NB4 (cell line): ENCODE measurements around the gene RAP1GAP2.
"Not testable (repeated sequence)": the region's sequence is repeated elsewhere in the genome, so short reads cannot be mapped to it uniquely, and the experiment has no call there.

Source experiments
- DNase-seq: peaks from one replicate; pipeline ENCODE4 v3.0.0; 2010; ENCODE audit warnings: low read depth
- H3K4me3 ChIP-seq: one replicate; pipeline ENCODE4 v1.5.1; 2011; ENCODE audit warnings: mild to moderate bottlenecking, low read depth, low read length, moderate library complexity
- CTCF ChIP-seq: IDR thresholded peaks from one replicate; pipeline ENCODE4 v1.5.1; 2012; ENCODE audit warnings: low read depth, low read length
- MAX ChIP-seq: IDR thresholded peaks from 2 replicates; pipeline ENCODE4 v1.6.1; 2011; ENCODE audit warnings: low read depth, low read length
- MYC ChIP-seq: IDR thresholded peaks from 2 replicates; pipeline ENCODE4 v1.6.1; 2011; ENCODE audit warnings: low read depth, low read length
- POLR2A ChIP-seq: IDR thresholded peaks from 2 replicates; pipeline ENCODE4 v1.6.1; 2011; ENCODE audit warnings: mild to moderate bottlenecking; ENCODE audit not compliant: insufficient read length; ENCODE audit errors: extremely low read depth

RAP1GAP2 gene

GRCh38 chr17:2989855-2990254, 193.6 kb downstream of the RAP1GAP2 start:
- no peak overlapping the region for H3K4me3 ChIP-seq
- TF ChIP-seq POLR2A (no peak), CTCF (no peak), MYC (no peak), MAX (no peak)
- no peak for DNase-seq

GRCh38 chr17:2990396-2990795, 194.2 kb downstream of the RAP1GAP2 start:
- H3K4me3 ChIP-seq: no peak overlapping the region
- TF ChIP-seq MAX: no peak
- no peak for TF ChIP-seq MYC
- TF ChIP-seq POLR2A: no peak
- no peak for TF ChIP-seq CTCF
- DNase-seq: no peak

GRCh38 chr17:2991396-2992180, 195.3 kb downstream of the RAP1GAP2 start:
- DNase-seq: not testable (repeated sequence)

GRCh38 chr17:2994441-2994840, 198.2 kb downstream of the RAP1GAP2 start:
- no peak for DNase-seq
- no peak overlapping the region for H3K4me3 ChIP-seq
- TF ChIP-seq MAX: no peak
- TF ChIP-seq POLR2A: no peak
- no peak for TF ChIP-seq CTCF
- no peak for TF ChIP-seq MYC

More at GRCh38 chr17:2991396-2992180, 195.3 kb downstream of the RAP1GAP2 start:
- not testable (repeated sequence) for H3K4me3 ChIP-seq

GRCh38 chr17:2995377-2995776, 199.1 kb downstream of the RAP1GAP2 start:
- DNase-seq: no peak
- TF ChIP-seq MYC: no peak
- H3K4me3 ChIP-seq: no peak overlapping the region

- no peak for DNase-seq
- no peak overlapping the region for H3K4me3 ChIP-seq
- no peak for TF ChIP-seq POLR2A
Observed at GRCh38 chr17:2995886-2996809, 199.9 kb downstream of the RAP1GAP2 start.

GRCh38 chr17:2996810-2997670, 200.8 kb downstream of the RAP1GAP2 start:
- no peak for DNase-seq
- H3K4me3 ChIP-seq: no peak overlapping the region
- no peak for TF ChIP-seq MAX
- TF ChIP-seq CTCF: no peak
- TF ChIP-seq POLR2A: no peak
- no peak for TF ChIP-seq MYC

GRCh38 chr17:2998469-2998901, 202.2 kb downstream of the RAP1GAP2 start:
- not testable (repeated sequence) for DNase-seq

More at GRCh38 chr17:2998469-2998901, 202.2 kb downstream of the RAP1GAP2 start:
- not testable (repeated sequence) for H3K4me3 ChIP-seq
